ENCODE measurements around the gene OR2C3. TPM values are rescaled to one million over a fixed set of nuclear protein-coding genes. Genes with fewer than 3 reads are reported as not detected.

Gene OR2C3
- total RNA-seq, 2 experiments from 2014 or later = not detected

Other genes starting within 250 kb of the OR2C3 start
- gene ZNF496, start 204.6 kb downstream of the OR2C3 start, total RNA-seq = 1 to 10 TPM; 9.3 to 9.5 TPM
- 1 to 10 TPM; 1.0 to 1.5 TPM for gene NLRP3, start 120.3 kb downstream of the OR2C3 start, total RNA-seq
- not detected for gene OR2B11, start 78.3 kb downstream of the OR2C3 start, total RNA-seq
- under 1 TPM in 1 of 2 experiments, not detected in 1; 0.09 TPM for gene GCSAML, start 12.7 kb upstream of the OR2C3 start, total RNA-seq
- not detected for gene OR2G2, start 51.9 kb upstream of the OR2C3 start, total RNA-seq
- gene OR2G3, start 69.1 kb upstream of the OR2C3 start, total RNA-seq = not detected
- not detected for gene OR13G1, start 143.3 kb upstream of the OR2C3 start, total RNA-seq
- gene OR6F1, start 180.2 kb upstream of the OR2C3 start, total RNA-seq = not detected
- not detected for gene OR14K1, start 202.2 kb upstream of the OR2C3 start, total RNA-seq
- gene OR14A2, start 211.7 kb upstream of the OR2C3 start, total RNA-seq = not detected
- gene OR1C1, start 224.1 kb upstream of the OR2C3 start, total RNA-seq = not detected

All from activated CD4-positive, alpha-beta T cell treated with anti-CD3 and anti-CD28 coated beads for 36 hours (primary cell).